ENCODE measurements around the gene AVPR2.

Gene AVPR2

GRCh38 chrX:153932220-153932915 is 27.9 kb downstream of the AVPR2 start:
- no peak for DNase-seq (ENCODE audit: low read depth in 2 of 2)

DNA sequence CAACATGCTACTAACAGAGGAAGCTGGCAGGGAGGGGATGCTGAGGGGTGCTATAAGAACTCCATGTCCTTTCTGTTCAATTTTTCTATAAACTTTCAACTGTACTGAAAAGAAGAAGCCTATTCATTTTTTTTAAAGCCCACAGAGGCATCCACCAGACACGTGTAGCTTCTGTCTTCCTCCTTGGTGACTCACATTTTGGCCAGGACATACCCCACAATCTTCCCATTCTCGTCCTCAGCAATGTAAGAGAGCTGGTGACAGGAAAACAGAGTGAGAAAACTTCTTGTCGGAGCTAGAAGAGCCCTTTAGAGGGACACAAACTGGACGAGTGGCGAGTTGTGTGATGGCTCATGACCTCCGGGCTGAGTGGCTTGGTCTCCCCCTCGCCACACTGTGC is 29.3 kb downstream of the AVPR2 start:
- no peak for DNase-seq (ENCODE audit: low read depth in 2 of 2)

DNA sequence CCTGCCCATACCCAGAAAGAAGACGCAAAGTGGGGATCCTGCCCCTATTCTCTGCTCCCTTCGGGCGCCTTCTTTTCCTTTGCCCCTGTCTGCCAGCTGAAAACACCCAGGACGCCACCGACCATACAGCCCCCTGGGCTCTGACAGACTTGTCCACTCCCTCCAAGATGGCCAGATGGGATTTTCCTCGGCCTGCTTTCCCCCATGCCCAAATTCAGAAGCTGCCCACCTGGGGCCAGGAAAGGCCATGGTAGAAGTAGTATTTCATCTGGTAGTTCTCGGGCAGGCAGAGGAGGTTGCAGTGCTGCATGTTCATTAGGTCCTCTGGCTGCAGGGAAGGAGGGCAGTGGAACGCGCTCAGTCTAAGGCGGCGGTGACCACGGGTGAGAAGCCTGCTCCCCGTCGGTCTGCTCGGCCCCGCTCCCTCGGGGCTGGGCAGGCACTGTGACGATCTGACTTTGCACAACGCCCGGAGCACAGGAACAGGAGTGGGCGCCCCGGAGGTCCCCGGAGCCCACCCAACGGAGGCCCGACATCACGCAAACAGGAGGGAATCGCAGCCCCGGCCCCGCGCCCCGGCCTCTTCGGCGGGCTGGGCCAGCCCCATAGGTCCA is 29.8 kb downstream of the AVPR2 start:
- DNase-seq (ENCODE audit: low read depth in 2 of 2) = no peak

DNA sequence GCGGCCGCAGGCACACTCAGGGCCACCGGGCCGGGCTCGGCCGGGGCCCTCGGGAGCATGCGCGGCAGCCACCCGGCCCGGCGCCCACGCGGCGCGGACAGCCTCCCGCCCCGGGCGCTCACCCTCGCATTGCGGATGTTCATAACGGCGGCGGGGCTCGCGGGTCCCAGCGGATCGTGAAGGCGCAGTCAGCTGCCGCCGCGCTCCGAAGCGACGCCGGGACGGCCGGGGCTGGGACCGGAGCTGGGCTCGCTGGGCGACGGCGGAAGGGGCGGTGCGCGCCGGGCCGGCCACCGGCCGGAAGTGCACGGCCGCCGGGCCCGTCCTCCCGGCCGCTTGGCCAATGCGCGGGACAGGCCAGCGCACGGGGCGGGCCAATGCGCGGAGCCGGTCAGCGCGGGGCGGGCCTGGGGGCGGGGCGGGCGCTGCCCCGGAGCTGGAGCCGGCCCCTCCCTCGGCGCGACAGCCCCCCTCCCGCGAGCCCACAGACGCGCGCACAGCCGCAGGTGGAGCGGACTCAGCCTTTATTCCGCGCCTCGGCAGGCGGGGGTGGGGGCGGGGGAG is 30.4 kb downstream of the AVPR2 start, which contains the start of gene NAA10:
TSS of gene NAA10 (minus strand) at position 276 of the 564 bp plus-strand sequence. CDS start at position 143, 133 bp downstream.
- peak; percentile 38 to 57 for DNase-seq (ENCODE audit: low read depth in 2 of 2)

GRCh38 chrX:153935326-153935851 is 30.9 kb downstream of the AVPR2 start:
- DNase-seq (ENCODE audit: low read depth in 2 of 2) = no peak

- DNase-seq (ENCODE audit: low read depth in 2 of 2) = no peak
Observed at GRCh38 chrX:153937056-153937455, 32.6 kb downstream of the AVPR2 start.

GRCh38 chrX:153938226-153938786 is 33.8 kb downstream of the AVPR2 start:
- no peak for DNase-seq (ENCODE audit: low read depth in 2 of 2)

GRCh38 chrX:153939573-153939972 is 35.1 kb downstream of the AVPR2 start:
- DNase-seq (ENCODE audit: low read depth in 2 of 2) = no peak

GRCh38 chrX:153941336-153942252 is 37.1 kb downstream of the AVPR2 start:
- no peak for DNase-seq (ENCODE audit: low read depth in 2 of 2)

- DNase-seq (ENCODE audit: low read depth in 2 of 2) = no peak
Observed at GRCh38 chrX:153944140-153944799, 39.8 kb downstream of the AVPR2 start, which contains the start of gene RENBP. Gene RENBP (minus strand): TSS chrX:153944643. CDS start chrX:153944610, 33 bp downstream.

- no peak for DNase-seq (ENCODE audit: low read depth in 2 of 2)
Observed at GRCh38 chrX:153944800-153945150, 40.3 kb downstream of the AVPR2 start.

GRCh38 chrX:153945956-153946943 is 41.8 kb downstream of the AVPR2 start:
- no peak for DNase-seq (ENCODE audit: low read depth in 2 of 2)

GRCh38 chrX:153947009-153947769 is 42.7 kb downstream of the AVPR2 start:
- DNase-seq (ENCODE audit: low read depth in 2 of 2) = peak; percentile 64 to 65

GRCh38 chrX:153948002-153948466 is 43.6 kb downstream of the AVPR2 start:
- no peak for DNase-seq (ENCODE audit: low read depth in 2 of 2)

DNA sequence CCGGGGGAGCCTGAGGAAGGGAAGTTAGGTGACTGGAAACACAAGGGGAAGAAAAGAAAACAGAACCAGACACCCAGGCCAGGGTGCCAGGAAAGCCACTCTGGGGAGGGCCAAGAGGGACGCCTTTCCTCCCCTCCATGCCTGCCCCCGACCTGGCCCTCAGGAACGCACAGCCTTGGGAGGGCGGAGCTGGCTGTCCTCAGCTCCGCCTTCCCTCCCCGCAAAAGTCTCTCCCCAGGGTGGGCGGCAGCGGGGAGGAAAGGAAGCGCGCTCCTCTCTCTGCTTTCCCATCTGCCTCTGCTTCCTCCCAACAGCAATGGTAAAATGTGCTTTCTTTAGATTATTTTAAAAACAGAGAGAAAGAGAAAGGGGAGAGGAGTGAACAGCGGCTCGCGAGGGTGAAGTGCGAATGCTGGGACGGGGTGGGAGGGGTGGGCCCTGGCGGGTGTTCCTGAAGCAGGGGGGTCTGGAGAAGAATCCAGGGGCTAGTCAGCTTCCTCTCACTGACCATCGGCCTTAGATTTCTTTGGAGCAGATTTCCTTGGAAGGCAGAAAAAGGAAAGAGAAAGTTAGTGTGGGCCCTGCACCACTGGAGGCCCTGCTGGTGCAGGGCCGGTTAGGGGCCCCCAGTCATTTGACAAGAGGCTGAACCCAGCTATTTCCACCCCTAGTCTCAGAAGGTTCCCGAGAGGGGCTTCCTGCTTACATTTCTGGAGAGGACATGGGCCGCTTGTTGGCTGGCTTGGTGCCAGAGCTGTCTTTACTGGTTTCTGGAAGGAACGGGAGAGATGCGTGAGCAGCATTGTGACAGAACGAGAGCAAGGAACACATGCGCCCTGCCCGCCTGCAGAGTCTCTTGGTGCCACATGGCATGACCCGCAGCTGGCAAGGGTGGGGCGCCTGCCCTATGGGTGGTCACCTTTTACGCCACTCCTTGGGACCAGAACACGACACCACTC is 44.7 kb downstream of the AVPR2 start:
- DNase-seq (ENCODE audit: low read depth in 2 of 2) = no peak

DNA sequence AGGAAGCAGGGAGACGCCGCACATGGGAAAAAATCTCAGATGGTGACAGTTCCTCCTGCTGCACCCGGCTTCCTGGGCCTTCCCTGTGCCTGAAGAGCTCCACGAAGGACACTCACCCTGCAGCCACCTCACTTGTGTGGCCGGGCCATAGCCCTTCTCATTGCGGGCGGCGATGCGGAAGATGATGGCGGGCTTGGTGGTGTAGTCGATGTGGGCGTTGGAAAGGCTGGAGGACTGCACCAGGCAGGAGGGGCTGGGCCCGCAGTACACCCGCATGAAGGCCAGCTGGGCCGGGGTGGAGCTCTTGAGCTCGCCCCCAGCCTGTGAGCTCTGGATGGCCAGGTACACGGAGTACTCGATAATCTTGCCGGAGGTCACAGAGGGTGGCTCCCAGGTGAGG is 45.7 kb downstream of the AVPR2 start:
- DNase-seq (ENCODE audit: low read depth in 2 of 2) = no peak

GRCh38 chrX:153951683-153952372 is 47.4 kb downstream of the AVPR2 start:
- no peak for DNase-seq (ENCODE audit: low read depth in 2 of 2)

Data from stimulated activated CD4-positive, alpha-beta T cell treated with anti-CD3 and anti-CD28 coated beads, Interleukin-4, amount 100 ng/mL, for 48 hours (primary cell).